Esophagus squamous epithelium (tissue), 5 donors: ENCODE data around the gene PILRA. TPM values are rescaled to one million over a fixed set of nuclear protein-coding genes. Genes with fewer than 3 reads are reported as not detected.

ENCODE experiments used
- DNase-seq: peaks from one replicate; lab custom pipeline; 2025; lab: John Stamatoyannopoulos, UW
- H3K27ac ChIP-seq, 4 donors: fragments of 200-600 bp; sonication (generic); one replicate each; pipeline ENCODE4 v1.5.1; 2016 to 2019; ENCODE audit warnings: mild to moderate bottlenecking in 1 of 4
- H3K27me3 ChIP-seq, 4 donors: fragments of 200-600 bp; sonication (generic); 1 replicate in 3 of 4; 2 replicates in 1 of 4; pipeline versions ENCODE4 v1.5.1 to v1.6.0; 2017 to 2021; ENCODE audit warnings: antibody characterized with exemption in 1 of 4
- H3K36me3 ChIP-seq, 3 donors: fragments of 200-600 bp; sonication (generic); one replicate each; pipeline ENCODE4 v1.5.1; 2016 to 2019
- H3K4me1 ChIP-seq, 3 donors: fragments of 200-600 bp; sonication (generic); one replicate each; pipeline ENCODE4 v1.5.1; 2017 to 2019
- H3K4me3 ChIP-seq, 4 donors: fragments of 200-600 bp; sonication (generic); 1 replicate in 3 of 4; 2 replicates in 1 of 4; pipeline ENCODE4 v1.5.1; 2016 to 2019; ENCODE audit warnings: mild to moderate bottlenecking in 2 of 4, moderate library complexity in 1 of 4
- H3K9me3 ChIP-seq, 3 donors: fragments of 200-600 bp; sonication (generic); one replicate each; pipeline ENCODE4 v1.5.1; 2016 to 2019
- POLR2A ChIP-seq, 4 donors: fragments of 450-650 bp; IDR thresholded peaks; one replicate each; pipeline ENCODE4 v1.6.1; 2017; ENCODE audit warnings: antibody characterized with exemption in 4 of 4, mild to moderate bottlenecking in 4 of 4, moderate library complexity in 3 of 4
- WGBS, 2 donors: methylation state at CpG; one replicate each; pipeline ENCODE4 v1.1.5; 2018; 5-methylcytosine and 5-hydroxymethylcytosine counted together
- intact Hi-C: fragments of 100-400 bp; cut with DNase I; formaldehyde crosslinking; loops from one replicate; pipeline ENCODE4 v1.15.0; 2022
- total RNA-seq, 4 donors: library from RNA; depleted of rRNA; stranded (reverse); fragments of >200 nt; gene quantifications; one replicate each; pipeline ENCODE4 v1.1.0, GENCODE V29; 2016
- TF ChIP-seq, protein P1 (sequence below), 6 experiments: fragments of 450-650 bp in 4 of 6; fragments of 200-600 bp in 2 of 6; sonication (generic) in 2 of 6; IDR thresholded peaks; one replicate each; pipeline ENCODE4 v1.5.1; 2016 to 2019; ENCODE audit warnings: antibody characterized with exemption in 6 of 6, mild to moderate bottlenecking in 4 of 6, moderate library complexity in 4 of 6
- donor health status: DM: yes; HTN: yes; CAD: no.

Gene PILRA
- total RNA-seq, 4 donors from 2014 or later = 0.61 to 5.0 (median 1.1) TPM

- DNase-seq = no peak
- no peaks in the 10 kb centered on the region for H3K36me3 ChIP-seq
- no peak overlapping the region for H3K27ac ChIP-seq
- no peaks in the 10 kb centered on the region for H3K9me3 ChIP-seq
- TF ChIP-seq, protein P1, sequence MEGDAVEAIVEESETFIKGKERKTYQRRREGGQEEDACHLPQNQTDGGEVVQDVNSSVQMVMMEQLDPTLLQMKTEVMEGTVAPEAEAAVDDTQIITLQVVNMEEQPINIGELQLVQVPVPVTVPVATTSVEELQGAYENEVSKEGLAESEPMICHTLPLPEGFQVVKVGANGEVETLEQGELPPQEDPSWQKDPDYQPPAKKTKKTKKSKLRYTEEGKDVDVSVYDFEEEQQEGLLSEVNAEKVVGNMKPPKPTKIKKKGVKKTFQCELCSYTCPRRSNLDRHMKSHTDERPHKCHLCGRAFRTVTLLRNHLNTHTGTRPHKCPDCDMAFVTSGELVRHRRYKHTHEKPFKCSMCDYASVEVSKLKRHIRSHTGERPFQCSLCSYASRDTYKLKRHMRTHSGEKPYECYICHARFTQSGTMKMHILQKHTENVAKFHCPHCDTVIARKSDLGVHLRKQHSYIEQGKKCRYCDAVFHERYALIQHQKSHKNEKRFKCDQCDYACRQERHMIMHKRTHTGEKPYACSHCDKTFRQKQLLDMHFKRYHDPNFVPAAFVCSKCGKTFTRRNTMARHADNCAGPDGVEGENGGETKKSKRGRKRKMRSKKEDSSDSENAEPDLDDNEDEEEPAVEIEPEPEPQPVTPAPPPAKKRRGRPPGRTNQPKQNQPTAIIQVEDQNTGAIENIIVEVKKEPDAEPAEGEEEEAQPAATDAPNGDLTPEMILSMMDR (IDR thresholded peaks at IDR 0.05) = no peak
- no peak for TF ChIP-seq POLR2A (IDR thresholded peaks at IDR 0.05)
- H3K4me1 ChIP-seq = peaks cover 0 to 4% (median 0%) of the 10 kb centered on the region in 3 donors
- WGBS, 2 donors = 55 to 58% methylated on average over 4 of the region's 4 CpGs
- intact Hi-C loops = no loop called here
- H3K27me3 ChIP-seq = no peaks in the 10 kb centered on the region
- no peak overlapping the region for H3K4me3 ChIP-seq
Observed at GRCh38 chr7:100393233-100393905, 20.1 kb downstream of the PILRA start.

DNA sequence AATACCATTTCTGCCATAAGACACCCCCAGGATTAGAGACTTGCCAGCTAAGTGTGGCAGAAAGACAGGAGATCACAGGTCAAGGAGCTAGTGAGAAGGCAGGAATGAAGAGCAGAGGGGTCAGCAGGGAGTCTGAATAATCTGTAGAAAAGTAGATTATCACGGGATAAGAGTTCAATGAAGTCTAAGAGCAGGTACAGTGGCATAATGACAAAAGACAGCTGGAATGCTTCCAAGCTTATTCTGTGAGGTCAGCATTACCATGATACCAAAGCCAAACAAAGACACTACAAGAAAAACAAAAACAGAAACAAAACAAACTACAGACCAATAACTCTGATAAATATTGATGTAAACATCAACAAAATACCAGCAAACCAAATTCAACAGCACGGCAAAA lies 20.8 kb downstream of the PILRA start:
- H3K9me3 ChIP-seq = no peaks in the 10 kb centered on the region
- H3K36me3 ChIP-seq = no peaks in the 10 kb centered on the region
- intact Hi-C loops = no loop called here
- H3K27ac ChIP-seq = no peak overlapping the region
- H3K4me3 ChIP-seq = no peak overlapping the region
- H3K4me1 ChIP-seq = peaks cover 0 to 4% (median 0%) of the 10 kb centered on the region in 3 donors
- no peak for DNase-seq
- H3K27me3 ChIP-seq = no peaks in the 10 kb centered on the region
- WGBS, 2 donors = 70 to 74% methylated on average over 2 of the region's 2 CpGs
- TF ChIP-seq POLR2A (IDR thresholded peaks at IDR 0.05) = no peak
- TF ChIP-seq, protein P1 (IDR thresholded peaks at IDR 0.05) = no peak

- intact Hi-C loops = no loop called here
- DNase-seq = no peak
- whole genome bisulfite sequencing, 2 donors = 52 to 68% methylated on average over 9 of the region's 9 CpGs
Observed at GRCh38 chr7:100396421-100396982, 23.2 kb downstream of the PILRA start.

DNA sequence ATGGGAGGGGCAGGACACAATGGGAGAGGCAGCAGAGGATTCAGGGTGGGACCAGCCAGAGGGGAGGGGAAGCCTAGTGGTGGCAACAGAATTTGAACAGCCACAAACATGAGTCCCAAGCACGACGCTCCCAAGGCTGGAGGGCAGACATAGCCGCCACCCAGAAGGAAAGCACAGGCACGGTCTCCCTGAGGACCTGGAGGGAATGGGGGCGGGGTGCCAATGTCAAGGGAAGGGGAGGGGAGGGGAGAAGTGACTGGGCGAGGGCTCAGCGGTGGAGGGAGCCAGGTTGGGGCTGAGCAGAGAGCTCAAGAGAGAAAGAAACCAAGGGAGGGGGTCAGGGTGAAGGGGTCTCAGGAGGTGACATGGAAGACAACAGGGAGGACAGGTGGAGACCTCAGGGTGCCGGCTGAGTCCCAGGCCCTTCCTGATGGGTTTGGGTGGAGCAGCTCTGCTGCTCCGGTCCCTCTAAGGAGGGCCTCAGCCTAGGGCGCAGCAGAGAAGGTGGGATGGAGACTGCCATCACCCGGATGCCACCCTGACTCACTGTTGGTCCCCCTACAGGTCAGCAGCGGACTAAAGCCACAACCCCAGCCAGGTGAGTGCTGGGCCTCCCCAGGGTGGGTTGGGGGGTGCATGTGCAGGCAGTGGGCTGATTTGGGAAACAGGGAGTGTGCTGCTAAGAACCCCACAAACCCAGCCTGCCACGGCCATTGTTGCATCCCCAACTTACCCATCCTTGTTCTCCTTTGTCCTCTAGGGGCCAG lies 24.2 kb downstream of the PILRA start:
- Histone ChIP-seq H3K4me3 (no peak overlapping the region), H3K27ac (no peak overlapping the region), H3K4me1 (peaks cover 0 to 4% (median 0%) of the 10 kb centered on the region in 3 donors), H3K27me3 (no peaks in the 10 kb centered on the region), H3K36me3 (no peaks in the 10 kb centered on the region), H3K9me3 (no peaks in the 10 kb centered on the region)
- WGBS, 2 donors = 54 to 72% methylated on average over 10 to 11 of the region's 13 CpGs
- intact Hi-C loops = no loop called here
- no peak for DNase-seq
- TF ChIP-seq, protein P1 (IDR thresholded peaks at IDR 0.05) = no peak
- TF ChIP-seq POLR2A (IDR thresholded peaks at IDR 0.05) = no peak

More at GRCh38 chr7:100396421-100396982, 23.2 kb downstream of the PILRA start:
- Histone ChIP-seq H3K4me1 (peaks cover 0 to 4% (median 0%) of the 10 kb centered on the region in 3 donors), H3K4me3 (no peak overlapping the region), H3K36me3 (no peaks in the 10 kb centered on the region), H3K27me3 (no peaks in the 10 kb centered on the region), H3K27ac (no peak overlapping the region), H3K9me3 (no peaks in the 10 kb centered on the region)
- TF ChIP-seq POLR2A (IDR thresholded peaks at IDR 0.05) = no peak
- TF ChIP-seq, protein P1 (IDR thresholded peaks at IDR 0.05) = no peak

GRCh38 chr7:100398239-100398638 lies 25.0 kb downstream of the PILRA start:
- intact Hi-C loops = no loop called here
- no peak for DNase-seq
- Histone ChIP-seq H3K36me3 (no peaks in the 10 kb centered on the region), H3K9me3 (no peaks in the 10 kb centered on the region), H3K4me1 (peaks cover 0 to 4% (median 0%) of the 10 kb centered on the region in 3 donors), H3K27ac (no peak overlapping the region), H3K4me3 (no peak overlapping the region), H3K27me3 (no peaks in the 10 kb centered on the region)
- TF ChIP-seq, protein P1 (IDR thresholded peaks at IDR 0.05) = no peak
- no peak for TF ChIP-seq POLR2A (IDR thresholded peaks at IDR 0.05)
- WGBS, 2 donors = 39 to 59% methylated on average over 2 of the region's 2 CpGs
